Measurements from ENCODE around the gene RRP8.

- TF ChIP-seq CTCF (IDR thresholded peaks at IDR 0.05; ENCODE audit: poor library complexity) (no peak), EZH2phosphoT487 (IDR thresholded peaks at IDR 0.05; ENCODE audit: low read depth, severe bottlenecking, unreplicated experiment) (no peak)
Measured at GRCh38 chr11:6548121-6548520, 55.3 kb downstream of the RRP8 start.
